ENCODE results near the gene USH1C.

USH1C gene

DNA sequence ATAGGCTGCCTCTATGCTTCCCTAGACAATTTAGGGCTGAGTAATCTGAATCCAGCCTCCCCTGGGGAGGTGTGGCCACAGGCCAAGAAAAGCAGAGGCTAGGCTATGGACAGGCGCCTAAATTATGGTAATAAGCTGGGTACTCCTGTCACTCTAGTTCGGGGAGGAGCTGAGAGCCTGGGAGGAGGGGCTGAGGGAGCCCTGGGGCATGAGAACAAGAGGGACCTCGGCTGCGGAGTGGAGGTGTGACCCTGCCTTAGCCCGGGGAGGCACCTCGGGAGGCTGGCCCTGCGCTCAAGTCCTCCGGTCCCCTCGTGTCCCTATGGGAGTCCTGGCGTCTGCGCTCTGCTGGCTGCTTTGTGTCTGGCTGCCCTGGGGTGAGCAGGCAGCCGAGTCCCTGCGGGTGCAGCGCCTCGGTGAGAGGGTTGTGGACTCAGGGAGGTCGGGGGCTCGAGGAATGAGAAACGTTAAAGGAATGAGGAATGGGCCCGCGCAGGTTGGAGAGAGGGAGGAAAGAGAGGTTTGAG lies 2.9 kb upstream of the USH1C start, which contains the start of gene OTOG:
Gene OTOG (plus strand): TSS at position 209 of the 527 bp plus-strand sequence. CDS start 114 bp downstream, at position 323.
- no peak for DNase-seq (ENCODE audit: low spot score)

DNA sequence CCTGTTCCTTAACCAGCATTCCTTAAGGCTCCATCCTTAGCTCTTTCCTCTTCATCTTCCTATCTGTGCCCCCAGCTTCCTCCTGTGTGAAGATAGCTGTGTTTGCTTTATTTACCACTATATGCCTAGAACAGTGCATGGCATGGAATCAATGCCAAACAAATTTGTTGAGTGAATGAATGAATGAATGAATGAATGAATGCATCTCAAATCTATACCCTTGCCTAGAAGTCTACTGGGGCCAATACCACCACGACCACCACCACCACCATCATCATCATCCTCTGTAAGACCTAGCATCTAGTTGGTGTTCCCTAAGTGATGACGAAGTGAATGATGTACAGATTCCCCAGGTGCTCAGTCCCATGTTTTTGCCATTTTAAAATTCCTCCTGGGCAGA lies 2.0 kb upstream of the USH1C start:
- DNase-seq (ENCODE audit: low spot score), result no peak

DNA sequence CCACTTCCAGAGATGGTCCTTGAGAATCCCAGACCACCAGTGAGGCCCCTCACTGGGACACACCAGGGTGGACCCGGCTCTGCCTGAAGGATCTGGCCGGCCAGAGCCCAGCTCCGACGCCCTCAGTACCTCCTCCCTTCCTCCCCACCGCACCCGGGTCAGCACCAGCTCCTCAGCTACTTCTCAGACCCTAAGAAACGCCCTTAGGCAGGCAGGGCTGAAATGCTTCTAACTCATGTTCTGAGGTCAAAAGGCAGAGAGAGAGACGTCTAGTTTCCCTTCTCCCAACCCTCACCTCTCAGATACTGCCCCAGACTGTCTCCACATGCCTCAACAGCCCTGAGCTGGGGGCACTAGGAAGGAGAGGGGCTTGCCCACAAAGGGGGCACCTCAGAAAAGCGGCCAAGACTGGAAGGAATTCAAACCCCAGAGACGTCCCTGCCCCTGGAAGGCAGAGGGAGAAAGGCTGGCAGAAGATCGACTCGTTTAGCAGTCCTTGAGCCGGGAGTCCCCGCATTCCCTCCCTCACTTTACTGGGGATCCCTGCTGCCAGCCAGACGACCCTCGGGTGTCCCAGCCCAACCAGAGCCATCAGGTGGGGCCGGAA lies 539 bp downstream of the USH1C start:
- no peak for DNase-seq (ENCODE audit: low spot score)

DNA sequence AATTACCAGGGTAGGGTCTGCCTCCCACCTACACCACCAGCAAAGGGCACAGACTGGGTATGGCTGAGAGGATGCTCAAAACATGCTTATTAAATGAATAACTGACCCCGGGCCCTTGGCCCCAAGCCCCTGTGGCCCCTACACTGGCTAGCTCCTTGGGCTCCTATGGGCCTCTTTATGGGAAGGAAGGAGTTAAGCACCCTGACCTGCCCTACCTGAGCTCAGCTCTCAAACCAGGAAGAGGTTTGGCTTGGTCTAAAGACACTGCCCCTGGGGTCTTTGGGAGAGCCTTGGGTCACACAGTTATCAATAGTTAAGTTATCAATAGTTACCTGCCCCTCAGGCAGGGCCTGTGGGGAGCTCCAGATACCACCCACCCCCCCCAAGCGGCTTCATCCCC lies 1.2 kb downstream of the USH1C start:
- DNase-seq (ENCODE audit: low spot score), result no peak

DNA sequence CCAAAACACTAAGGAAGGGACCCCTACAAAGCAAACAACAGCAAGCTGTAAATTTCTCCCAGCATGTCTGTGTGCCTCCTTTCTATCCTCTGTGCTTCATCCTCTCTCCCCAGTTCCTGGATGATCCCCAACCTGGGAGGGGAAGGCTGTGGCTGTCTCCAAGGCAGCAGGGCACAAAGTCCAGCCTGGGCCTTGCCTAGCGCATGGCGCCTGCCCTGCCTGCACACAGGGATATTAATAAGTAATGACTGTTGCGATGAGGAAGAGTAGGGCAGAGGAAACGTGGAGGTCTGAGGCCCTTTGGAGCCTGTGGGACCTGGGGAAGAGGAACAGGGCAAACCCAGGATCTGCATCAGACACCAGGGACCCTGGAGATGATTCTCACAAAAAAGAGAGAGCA lies 2.0 kb downstream of the USH1C start:
- no peak for DNase-seq (ENCODE audit: low spot score)

DNA sequence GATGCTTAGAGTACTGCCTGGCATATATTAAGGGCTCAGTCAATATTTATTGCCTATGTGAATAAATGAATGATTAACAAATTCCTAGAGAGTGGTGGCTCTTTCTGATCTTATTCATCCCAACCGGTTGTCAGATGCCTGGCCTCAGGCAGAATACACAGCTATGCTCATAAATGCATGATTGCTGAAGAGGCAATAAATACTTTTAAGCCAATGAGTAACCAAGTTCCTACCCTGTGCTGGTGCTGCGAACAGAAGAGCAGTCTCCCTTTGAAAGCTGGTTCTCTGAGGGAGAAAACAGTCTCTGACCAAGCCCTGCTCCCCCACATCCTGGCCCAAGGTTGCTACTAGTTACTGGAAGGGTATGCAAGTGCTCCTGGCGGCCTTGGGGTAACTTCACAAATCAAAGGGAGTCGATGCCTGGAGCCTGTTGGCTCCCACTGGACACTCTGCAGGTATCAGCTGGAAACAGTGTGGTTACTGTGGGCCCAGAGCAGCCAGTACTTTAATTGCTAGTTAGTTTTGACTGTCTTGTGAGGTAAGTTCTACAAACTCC lies 2.8 kb downstream of the USH1C start:
- DNase-seq (ENCODE audit: low spot score), result no peak

DNA sequence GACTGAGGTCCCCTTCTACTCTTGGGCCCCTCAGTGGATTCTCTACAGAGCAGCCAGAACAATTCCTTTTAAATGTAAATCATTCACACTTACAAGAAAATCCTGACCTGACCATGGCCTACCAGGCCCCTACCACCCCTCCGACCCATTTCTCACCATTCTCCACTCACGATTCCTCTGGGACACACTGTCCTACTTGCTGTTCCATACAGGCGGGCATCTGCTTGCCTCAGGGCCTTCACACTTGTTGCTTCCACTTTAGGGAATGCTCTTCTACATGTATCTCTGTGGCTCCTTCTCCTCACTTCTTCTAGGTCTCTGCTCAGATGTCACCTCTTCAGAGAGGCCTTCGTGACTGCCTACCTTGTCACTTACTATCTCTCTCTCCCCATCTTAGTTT lies 3.4 kb downstream of the USH1C start:
- no peak for DNase-seq (ENCODE audit: low spot score)

DNA sequence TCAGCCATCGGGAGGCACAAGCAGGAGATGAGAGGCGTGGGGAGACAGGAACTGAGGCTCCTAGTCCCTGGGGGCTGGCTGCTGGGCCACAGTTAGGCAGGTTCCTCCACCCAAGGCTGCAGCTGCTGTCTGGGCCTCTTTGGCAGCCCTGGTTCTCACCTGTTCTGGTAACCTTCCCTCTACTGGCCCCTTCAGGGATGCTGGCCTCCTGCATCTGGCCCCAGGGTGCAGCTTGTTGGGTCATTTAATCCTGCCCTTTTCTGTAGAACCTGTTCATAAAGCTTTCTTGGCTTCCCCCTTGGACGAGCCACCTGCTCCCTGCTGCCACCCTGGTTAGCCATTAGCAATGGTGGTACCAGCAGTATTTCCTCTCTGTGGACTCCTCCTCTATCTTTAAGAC lies 5.5 kb downstream of the USH1C start:
- DNase-seq (ENCODE audit: low spot score), result no peak

DNA sequence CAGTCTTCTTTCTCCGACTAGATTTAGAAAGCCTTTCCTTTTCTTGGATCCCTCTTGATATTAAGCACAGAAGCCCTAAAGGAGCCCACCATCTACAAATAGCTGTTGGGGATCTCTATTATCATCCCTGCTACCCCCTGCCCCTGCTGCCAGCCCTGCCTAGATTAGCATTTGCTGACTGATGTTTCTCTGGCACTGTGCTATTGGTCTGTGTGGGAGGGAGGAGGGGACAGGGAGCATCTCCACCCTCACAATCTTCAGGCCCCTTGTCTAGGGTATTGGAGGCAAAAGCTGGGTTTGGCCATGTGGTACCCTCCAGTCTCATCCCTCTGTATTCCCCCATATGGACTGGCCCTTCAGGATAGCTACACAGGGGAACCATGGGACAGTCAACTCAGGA lies 6.2 kb downstream of the USH1C start:
- no peak for DNase-seq (ENCODE audit: low spot score)

DNA sequence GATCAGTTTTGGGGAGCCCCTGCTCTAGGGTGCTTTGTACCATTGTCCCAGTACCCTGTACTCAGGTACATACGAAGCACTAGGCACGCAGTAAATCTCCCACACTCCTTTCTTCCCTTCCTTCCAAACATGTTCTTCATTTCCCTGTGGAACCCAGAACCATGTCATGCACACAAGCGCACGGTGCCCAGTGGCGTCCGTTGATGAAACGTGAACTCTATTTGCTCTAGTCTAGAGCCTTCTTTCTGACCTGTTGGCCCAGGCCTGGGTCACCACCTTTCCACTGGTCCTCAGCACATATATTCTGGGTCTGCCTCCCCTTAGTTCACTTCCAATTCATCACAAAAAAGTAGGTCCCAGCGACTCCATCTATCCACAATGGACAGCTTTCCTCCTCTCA lies 7.0 kb downstream of the USH1C start:
- DNase-seq (ENCODE audit: low spot score), result no peak

DNA sequence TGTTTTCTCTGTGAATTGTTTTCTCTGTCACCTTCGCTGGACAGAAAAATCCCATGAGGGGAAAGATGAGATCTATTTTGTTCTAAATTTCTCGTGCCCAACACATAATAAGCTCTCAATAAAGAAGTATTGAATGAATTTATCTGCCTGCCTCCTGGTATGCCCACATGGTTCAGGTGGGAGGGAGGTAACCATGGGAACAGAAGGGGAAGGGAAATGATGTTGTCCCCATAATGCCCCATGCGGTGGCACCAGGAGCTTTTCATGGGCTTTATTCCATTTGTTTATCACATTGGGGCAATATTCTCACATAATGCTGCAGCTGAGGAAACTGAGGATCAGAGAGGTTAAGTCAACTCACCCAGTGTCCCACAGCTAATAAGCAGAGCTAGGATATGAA lies 8.7 kb downstream of the USH1C start:
- DNase-seq (ENCODE audit: low spot score), result no peak

DNA sequence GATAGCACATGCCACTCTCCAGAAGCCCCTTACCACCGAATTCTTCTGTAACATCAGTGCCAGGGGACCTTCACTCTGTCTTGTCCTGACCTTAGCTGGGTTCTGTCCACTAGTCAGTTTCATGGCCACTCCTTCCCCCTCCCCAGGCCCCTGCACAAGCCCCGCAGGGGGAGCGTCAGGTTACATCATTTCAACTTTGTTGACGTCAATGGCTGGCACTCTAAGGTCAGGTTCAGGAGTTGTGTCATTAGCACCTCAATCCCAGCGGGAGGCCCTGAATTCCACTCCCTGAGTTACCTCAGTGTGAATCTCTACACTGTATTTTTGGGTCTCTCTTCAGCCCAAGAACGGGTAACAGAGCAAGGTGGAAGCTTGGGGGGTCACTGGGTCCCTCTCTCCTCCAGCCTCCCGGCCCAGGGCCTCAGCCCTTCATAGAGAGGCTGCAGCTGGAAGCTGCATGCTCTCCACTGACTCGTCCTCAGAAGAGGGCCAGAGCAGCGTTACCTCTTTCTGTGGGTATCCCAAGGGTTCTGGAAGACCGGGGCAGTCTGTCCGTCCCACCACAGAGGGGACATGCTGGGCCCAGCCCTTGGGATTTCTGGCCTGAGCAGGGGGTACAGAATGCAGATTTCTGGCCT lies 10.3 kb downstream of the USH1C start:
- DNase-seq (ENCODE audit: low spot score), result no peak

DNA sequence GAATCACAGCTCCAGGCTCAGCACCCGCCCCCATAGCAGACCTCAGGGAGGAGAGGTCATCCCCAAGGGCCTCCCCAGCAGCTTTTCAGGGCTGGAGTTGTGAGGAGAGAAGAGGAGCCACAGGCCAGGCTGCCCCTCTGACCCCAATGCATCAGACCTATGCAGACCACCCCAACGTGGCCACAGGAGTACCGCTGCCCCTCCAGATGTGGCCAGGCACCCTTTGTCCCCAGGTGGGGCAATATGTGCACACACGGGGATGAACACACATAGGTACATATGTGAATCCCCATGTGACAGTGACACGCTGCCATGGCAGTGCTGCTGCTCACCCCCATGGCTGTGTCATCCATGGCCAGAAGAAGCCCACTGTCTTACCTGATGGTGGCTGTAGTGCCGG lies 10.9 kb downstream of the USH1C start:
- DNase-seq (ENCODE audit: low spot score), result no peak

DNA sequence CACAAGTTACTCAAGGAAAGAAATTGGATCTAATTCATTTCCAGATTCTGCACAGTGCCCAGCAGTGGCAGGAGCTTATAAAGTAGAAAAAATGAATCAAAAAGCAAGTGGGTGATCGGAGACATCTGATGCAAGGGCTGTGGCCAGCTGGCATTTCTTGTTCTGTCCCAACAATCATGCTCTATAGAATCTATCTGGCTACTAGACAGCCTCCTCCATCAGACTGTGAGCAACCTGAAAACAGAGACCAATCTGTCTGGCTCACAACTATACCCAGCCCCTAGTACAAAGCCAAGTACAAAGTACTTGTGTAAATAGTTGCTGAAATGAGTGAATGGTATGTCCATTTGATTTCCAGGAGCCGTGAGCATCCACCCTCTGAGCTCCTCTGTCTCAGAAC lies 11.4 kb downstream of the USH1C start:
- no peak for DNase-seq (ENCODE audit: low spot score)

DNA sequence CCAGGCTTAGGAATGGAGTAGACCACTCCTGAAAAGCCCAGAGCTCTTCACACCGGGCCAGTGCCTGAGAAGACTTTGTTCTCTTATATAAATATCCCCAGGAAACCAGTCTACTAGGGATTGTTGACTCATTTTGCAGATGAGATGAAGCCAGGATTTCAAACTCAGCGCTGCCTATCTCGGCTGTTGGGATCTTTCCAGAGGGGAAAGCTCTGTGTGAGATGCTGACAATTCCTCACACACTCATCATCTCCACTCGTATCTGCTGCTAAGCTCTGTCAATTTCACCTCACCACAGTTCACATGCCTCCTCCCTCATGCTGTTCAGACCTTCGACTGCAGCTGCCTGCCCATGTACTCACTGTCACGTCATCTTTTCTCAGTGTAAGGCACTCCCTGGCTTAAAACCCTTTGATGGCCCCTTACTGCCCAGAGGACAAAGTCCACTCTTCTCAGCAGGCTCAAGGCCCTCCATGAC lies 12.5 kb downstream of the USH1C start:
- no peak for DNase-seq (ENCODE audit: low spot score)

DNA sequence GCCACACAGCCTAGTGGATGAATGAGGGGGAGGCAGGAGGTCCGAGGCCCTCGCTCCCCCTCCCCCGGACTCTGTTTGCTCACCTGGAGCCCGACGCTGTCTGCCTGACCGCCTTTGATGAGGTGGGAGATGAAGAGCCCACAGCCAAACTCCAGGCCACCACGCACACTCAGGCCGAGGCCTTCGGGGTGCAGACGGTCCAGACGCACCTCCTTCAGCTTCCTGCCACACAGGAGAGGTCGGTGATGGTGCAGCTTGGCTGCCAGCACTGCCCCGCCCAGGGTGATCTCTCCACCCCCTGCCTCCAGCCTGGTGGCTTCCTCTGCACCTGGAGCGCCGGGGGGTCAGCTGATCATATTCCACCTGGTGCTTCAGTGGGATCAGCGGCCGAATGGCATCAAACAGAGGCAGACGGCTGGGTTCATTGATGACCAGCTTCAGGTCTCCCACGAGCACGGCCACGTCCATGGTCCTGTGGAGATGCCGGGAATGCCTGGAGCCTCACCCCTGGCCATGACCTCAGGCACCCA lies 13.1 kb downstream of the USH1C start:
- no peak for DNase-seq (ENCODE audit: low spot score)

DNA sequence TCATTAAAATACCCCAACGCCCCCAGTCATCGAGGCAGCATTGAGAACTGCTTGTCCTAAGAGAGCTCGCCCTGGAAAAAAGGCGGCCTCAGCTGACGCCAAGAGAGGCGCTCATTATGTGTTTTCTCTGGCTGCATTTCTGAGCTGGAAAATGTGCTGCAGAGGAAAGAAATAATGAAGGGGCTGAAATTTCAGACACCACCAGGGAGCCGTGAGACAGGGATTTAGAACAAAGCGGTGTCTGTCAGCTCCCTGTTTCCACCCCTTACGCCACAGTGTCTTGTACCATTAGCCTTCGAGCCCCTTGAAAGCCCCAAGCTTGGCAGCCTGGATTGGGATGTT lies 14.4 kb downstream of the USH1C start:
- DNase-seq (ENCODE audit: low spot score), result no peak

DNA sequence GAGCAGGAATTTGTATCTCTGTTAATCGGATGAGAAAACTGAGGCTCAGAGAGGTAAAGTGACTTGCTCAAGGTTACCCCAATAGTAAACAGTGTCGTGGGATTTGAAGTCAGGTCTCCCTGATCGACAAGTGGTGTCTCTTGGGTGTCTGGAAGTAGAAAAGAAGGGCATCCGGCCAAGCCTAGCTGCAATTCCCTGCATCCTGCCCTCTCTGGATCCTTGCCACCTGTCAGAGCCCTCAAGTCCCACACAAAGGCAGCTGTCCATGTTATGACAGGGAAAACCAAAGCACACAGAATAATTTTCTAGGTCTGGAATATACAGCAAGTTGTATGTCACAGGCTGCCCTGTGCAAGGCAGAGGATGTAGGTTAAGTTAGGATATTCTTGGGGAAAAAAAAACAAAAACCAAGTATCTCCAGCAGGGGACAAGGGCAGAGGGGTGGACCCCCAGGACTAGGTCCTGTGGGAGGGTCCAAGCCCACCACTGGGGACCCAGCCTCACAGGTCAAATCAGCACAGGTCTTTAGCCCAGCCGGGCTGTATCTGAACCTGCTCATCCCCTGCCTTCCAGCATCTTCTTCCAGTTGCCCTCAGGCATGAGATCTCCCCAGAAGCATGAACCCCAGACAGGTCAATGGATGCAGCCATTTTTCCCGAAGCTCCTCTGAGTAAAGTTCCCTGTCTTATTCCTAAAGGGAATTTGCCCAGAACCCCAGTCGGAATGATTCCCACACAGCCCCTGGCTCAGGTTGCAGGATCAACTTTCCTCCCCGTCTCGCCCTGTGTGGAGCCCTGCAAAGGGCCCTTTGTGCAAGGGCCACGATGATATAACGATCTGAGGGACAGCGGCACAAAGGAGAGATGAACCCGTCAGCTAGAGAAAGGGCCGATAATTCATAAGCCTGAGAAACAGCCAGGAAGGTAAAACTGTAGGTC lies 15.0 kb downstream of the USH1C start:
- no peak for DNase-seq (ENCODE audit: low spot score)

DNA sequence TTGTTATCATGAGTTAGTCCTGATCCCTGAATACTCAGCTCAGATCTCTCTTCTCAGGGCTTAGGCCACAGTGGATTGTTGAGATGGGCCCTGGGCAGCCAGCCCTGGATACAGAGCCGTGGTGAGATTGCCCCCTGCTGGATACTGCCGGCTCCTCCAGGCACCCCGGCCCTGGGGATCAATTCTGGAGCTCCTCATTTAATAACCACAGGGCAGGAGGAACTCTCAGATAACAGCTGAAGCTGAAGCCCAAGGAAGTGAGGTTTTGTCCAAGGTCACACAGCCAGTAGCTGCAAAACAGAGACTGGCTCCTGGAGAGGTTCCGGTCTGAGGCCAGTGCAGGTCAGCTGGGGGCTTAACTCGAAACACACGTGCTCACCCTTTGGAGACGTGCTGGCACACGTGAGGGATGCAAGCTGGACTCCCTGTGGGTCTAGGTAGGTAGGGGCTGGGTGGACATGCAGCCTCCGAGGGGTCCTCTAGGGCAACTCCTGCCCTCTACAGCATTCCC lies 16.0 kb downstream of the USH1C start:
- DNase-seq (ENCODE audit: low spot score), result peak; percentile 44

DNA sequence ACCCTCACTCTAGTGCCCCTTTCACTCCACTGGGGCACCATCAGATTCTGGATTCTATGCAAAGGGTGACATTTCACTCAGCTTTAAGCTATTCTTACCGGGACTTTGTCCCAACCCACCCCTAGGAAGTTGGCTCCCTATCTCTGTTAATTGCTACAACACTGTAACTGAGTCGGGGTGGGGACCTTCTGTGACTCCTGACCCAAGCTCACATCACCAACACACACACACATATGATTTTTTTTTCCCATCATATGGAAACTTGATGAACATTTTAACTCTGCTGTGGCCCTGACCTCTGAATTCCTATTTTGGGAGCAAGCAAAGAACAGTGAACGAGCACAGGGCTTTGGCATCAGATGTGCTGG lies 16.6 kb downstream of the USH1C start:
- DNase-seq (ENCODE audit: low spot score), result no peak

DNA sequence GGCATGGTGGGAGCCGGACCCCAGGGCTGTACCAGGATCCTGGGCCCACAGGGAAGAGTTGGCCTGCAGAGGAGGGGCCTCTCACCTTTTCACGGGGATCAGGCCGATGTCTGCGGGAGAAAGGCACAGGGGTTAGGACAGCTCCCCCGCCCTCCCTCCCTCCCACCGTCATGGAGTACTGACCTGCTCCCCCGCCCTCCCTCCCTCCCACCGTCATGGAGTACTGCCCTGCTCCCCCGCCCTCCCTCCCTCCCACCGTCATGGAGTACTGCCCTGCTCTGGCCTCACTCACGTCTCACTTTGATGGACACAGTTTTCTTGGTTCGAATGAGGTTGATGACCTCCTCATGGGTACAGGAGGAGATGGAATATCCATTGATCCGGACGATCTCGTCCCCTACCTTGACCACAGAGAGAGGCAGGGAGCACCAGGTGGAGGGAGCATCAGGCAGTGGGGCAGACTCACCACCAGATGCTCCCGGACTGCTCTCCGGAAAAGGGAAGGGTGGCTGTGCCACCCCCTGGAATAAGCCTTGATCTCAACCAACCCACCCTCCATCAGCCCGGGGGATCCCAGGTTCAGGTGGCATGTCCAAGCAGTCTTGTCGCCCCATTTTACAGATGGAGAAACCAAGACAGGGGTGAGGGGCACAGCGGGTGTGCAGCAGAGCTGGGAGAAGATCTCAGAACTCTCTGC lies 17.1 kb downstream of the USH1C start:
- no peak for DNase-seq (ENCODE audit: low spot score)

Data from kidney capillary endothelial cell (primary cell).